ENCODE data around the gene RBBP4. TPM values are rescaled to one million over a fixed set of nuclear protein-coding genes. Genes with fewer than 3 reads are reported as not detected.

Gene RBBP4
- total RNA-seq, 1 donor, result 109 TPM

GRCh38 chr1:32683397-32683796 is 32.4 kb downstream of the RBBP4 start:
- no peak for TF ChIP-seq CTCF (IDR thresholded peaks at IDR 0.05; ENCODE audit: insufficient read depth, low read length)
- DNase-seq (ENCODE audit: low read depth), result no peak
- no peak overlapping the region for H3K4me3 ChIP-seq (ENCODE audit: low read depth, low read length)

DNA sequence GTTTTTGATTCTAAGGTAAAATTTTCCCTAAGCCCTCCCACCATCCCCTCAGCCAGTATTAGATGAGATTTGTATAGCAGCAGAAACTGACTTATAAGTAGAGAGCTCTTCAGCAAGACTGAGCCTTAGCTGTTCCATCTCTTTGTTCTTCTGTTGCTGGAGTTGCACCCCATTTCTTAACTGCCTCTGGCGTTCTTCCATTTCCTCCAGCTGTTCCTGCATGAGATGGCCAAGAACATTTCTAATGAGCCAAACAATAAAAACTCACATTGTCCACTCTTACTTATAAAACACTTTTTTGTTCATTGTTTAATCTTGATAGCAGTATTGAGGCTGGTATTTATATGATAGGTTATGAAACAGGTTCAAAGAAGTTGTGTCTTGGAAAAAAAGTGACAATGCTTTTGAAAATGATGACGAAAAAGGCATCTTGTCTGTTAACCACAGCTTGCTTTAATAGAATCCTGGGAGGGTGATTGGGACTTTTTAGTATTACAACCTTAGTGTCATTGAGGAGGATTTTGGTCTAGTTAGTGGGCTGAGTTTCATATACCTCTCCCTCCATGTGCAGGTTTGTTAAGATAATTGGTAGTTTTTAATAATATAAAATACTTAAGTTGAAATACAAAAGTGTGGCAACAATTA is 33.3 kb downstream of the RBBP4 start:
- peak; percentile 93 for DNase-seq (ENCODE audit: low read depth)
- no peak for TF ChIP-seq CTCF (IDR thresholded peaks at IDR 0.05; ENCODE audit: insufficient read depth, low read length)
- no peak overlapping the region for H3K4me3 ChIP-seq (ENCODE audit: low read depth, low read length)

- no peak overlapping the region for H3K4me3 ChIP-seq (ENCODE audit: low read depth, low read length)
- TF ChIP-seq CTCF (IDR thresholded peaks at IDR 0.05; ENCODE audit: insufficient read depth, low read length), result no peak
- no peak for DNase-seq (ENCODE audit: low read depth)
Measured at GRCh38 chr1:32685498-32685897, 34.5 kb downstream of the RBBP4 start.

DNA sequence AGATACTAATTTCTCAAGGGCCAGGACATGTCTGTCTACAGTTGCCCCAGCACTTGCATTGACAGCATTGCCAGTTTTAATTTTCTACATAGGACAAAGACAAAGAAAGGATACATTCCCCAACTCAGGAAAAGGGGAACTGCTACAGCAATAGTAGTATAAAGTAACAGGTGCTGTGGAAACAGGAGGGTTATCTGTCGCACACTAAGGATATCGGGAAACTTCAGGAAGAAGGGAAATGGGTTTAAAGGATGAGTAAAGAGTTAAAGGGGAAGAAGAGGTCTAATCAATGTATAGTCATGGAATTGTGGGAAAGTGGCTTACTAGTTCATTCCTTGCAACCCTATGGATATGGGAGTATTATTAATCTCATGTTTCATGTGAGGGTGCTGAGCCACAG is 35.4 kb downstream of the RBBP4 start:
- no peak for DNase-seq (ENCODE audit: low read depth)
- H3K4me3 ChIP-seq (ENCODE audit: low read depth, low read length), result no peak overlapping the region
- TF ChIP-seq CTCF (IDR thresholded peaks at IDR 0.05; ENCODE audit: insufficient read depth, low read length), result no peak

GRCh38 chr1:32693455-32694174 is 42.6 kb downstream of the RBBP4 start:
- no peak overlapping the region for H3K4me3 ChIP-seq (ENCODE audit: low read depth, low read length)
- TF ChIP-seq CTCF (IDR thresholded peaks at IDR 0.05; ENCODE audit: insufficient read depth, low read length), result no peak
- DNase-seq (ENCODE audit: low read depth), result no peak

DNA sequence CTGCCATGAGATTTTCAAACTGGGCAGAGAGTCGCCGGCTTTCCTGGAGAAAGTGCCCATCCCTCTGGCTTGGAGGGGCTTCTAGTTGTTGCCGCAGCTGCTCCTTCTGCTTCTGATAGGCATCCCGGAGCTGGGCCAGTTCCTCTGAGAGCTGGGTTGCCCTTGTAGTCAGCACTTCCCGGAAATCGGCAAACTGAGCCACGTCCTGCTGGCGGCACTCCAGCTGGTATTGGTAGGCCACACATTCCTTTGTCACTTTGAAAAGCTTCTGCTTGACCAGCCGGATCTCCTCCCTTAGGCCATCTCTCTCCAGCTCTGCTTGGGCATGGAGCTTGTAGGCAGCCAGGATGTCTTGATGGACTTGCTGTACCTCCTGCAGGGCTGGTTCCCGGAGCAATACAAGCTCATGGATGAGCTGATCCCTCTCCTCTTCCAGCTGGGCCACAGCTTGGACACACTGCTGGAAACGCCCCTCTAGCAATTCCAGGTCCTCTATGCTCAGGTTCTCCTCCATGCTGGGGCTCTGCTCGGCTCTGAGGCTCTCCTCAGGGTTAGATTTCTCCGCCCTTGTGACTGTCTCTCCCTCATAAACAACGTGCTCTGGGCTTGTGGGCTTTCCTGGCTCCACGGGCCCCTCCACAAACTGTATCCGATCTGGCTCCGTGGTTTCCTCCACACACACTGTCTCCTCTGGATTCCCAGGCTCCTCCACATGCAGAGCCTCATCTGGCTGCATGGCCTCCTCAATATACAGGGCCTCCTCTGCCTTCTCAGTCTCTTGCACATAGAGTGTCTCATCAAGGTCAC is 44.3 kb downstream of the RBBP4 start:
- peak; percentile 89 for DNase-seq (ENCODE audit: low read depth)
- no peak for TF ChIP-seq CTCF (IDR thresholded peaks at IDR 0.05; ENCODE audit: insufficient read depth, low read length)
- H3K4me3 ChIP-seq (ENCODE audit: low read depth, low read length), result no peak overlapping the region

All from fibroblast of the aortic adventitia (primary cell).